Pancreas (tissue), 10 donors: Measurements from ENCODE around the gene ACAA1. TPM values are rescaled to one million over a fixed set of nuclear protein-coding genes. Genes with fewer than 3 reads are reported as not detected.

Experiments
- ATAC-seq, 4 donors: fragments of 200-7000 bp; cut with Tn5 transposase; one replicate each; pipeline versions ENCODE4 v1.8.0 to v1.9.1; 2020; ENCODE audit warnings: mild to moderate bottlenecking in 4 of 4, moderate library complexity in 4 of 4
- DNase-seq, 6 donors: peaks; one replicate each; pipeline ENCODE4 v3.0.0-alpha.2; 2020
- FAIRE-seq: peaks from 2 replicates; lab custom pipeline; 2012; peaks lifted over from hg19 to GRCh38; lab: Jason Lieb, UNC
- H3K27ac ChIP-seq, 4 donors: fragments of 200-600 bp; sonication (generic); 1 replicate in 3 of 4; 2 replicates in 1 of 4; pipeline versions ENCODE4 v1.5.0 to v1.8.0; 2020
- H3K27me3 ChIP-seq, 4 donors: fragments of 200-600 bp; one replicate each; pipeline ENCODE4 v1.8.0; 2021
- H3K36me3 ChIP-seq, 3 donors: fragments of 200-600 bp; sonication (generic) in 1 of 3; one replicate each; pipeline versions ENCODE4 v1.5.0 to v1.8.0; 2020 to 2021
- H3K4me1 ChIP-seq, 3 donors: fragments of 200-600 bp; one replicate each; pipeline ENCODE4 v1.8.0; 2021
- H3K4me3 ChIP-seq, 4 donors: fragments of 200-600 bp; sonication (generic) in 2 of 4; one replicate each; pipeline versions ENCODE4 v1.5.0 to v1.8.0; 2020 to 2021
- H3K9me3 ChIP-seq, 4 donors: fragments of 200-600 bp; one replicate each; pipeline ENCODE4 v1.8.0; 2021
- CTCF ChIP-seq, 4 donors: fragments of 200-600 bp; sonication (generic) in 3 of 4; IDR thresholded peaks; one replicate each; pipeline versions ENCODE4 v1.5.0 to v1.8.0; 2021; ENCODE audit warnings: antibody characterized with exemption in 4 of 4
- WGBS, 2 donors: extraction: QIAGEN DNeasy Blood & Tissue Kit; methylation state at CpG; one replicate each; pipeline ENCODE4 v1.1.7; 2013; 5-methylcytosine and 5-hydroxymethylcytosine counted together
- intact Hi-C, 3 donors: fragments of 100-400 bp; cut with DNase I; formaldehyde crosslinking; loops; one replicate each; pipeline versions ENCODE4 v1.11.1 to v1.14.2; 2022
- polyA plus RNA-seq, 2 donors: library from polyadenylated mRNA; stranded (reverse); fragments of 200-250 nt; gene quantifications; one replicate each; pipeline ENCODE4 v1.2.3, GENCODE V29; 2013
- total RNA-seq, 6 donors: library from RNA; stranded (reverse); fragmentation: NEBNext Ultra II Directional in 4 of 6; extraction: Animal tissue kit (Norgen Biotek cat#: 25700) in 4 of 6; gene quantifications; one replicate each; pipeline versions ENCODE4 v1.2.1 to v1.2.4, GENCODE V29; 2021 to 2023
- donor health status: healthy with polysubstance abuse.
- donor health status: DM: no; HTN: no; CAD: no; lungs with moderate emphysema.
- donor health status: DM: no; HTN: no; CAD: no.
- donor health status: control.
- donor health status: control.
- donor health status: Bipolar disorder and iron deficiency.
- donor health status: DM: yes; HTN: yes; CAD: no.
- donor health status: DM: no; HTN: no; CAD: no.
- donor health status: DM: no; HTN: no; CAD: no.
- donor health status: DM: yes; HTN: yes; CAD: no.

ACAA1 gene
- total RNA-seq (10 to 100 TPM; 44.2 to 66.9 (median 59.0) TPM), polyA plus RNA-seq (100 to 1,000 TPM in 1 of 2 donors, 10 to 100 TPM in 1; 99.3 to 110 TPM)

- peak; percentile 89 to 94 (median 90) for ATAC-seq
- no peak for TF ChIP-seq CTCF (IDR thresholded peaks at IDR 0.05)
- Histone ChIP-seq H3K27me3 (no peaks in the 10 kb centered on the region), H3K9me3 (no peaks in the 10 kb centered on the region), H3K4me1 (peaks cover 25 to 44% (median 38%) of the 10 kb centered on the region in 3 donors), H3K36me3 (peaks cover 0 to 10% (median 10%) of the 10 kb centered on the region in 3 donors), H3K27ac (peak within 1 kb of the TSS; percentile 83 to 96 (median 94)), H3K4me3 (peak within 1 kb of the TSS; percentile 76 to 93 (median 88))
- FAIRE-seq: peak; percentile 89
- WGBS, 2 donors: 0% methylated on average over 52 to 66 of the region's 66 CpGs
- intact Hi-C loops: no loop called here
- peak; percentile 93 to 100 (median 100) for DNase-seq
These were observed at the start of gene ACAA1 for GRCh38 chr3:38136777-38137614. ACAA1 (minus strand) TSS chr3:38137127; CDS start chr3:38137035, 92 bp downstream.

DNA sequence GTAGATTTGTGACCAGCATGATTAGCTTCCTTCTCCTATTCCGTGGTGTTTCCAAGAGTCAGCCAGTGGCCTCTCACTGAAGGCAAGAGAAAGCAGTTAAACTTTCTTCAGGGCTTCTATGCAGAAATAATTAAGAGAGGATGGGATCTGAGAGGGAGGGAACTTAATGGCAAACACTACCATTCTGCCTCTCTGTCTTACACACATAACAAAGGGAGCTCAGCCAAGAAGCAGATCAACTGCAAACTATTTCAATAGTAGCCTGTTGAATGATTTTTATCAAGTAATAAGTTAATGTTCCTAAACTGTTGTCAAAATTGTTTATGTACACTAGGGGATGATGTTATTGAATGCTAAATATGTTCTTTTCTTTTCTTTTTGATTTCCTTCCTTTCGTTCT, 40.3 kb upstream of the ACAA1 start:
- FAIRE-seq (no peak), DNase-seq (no peak), ATAC-seq (no peak)
- peaks cover 0 to 14% (median 5%) of the 10 kb centered on the region in 3 donors for H3K4me1 ChIP-seq
- H3K4me3 ChIP-seq: no peak overlapping the region
- H3K27ac ChIP-seq: no peak overlapping the region
- TF ChIP-seq CTCF (IDR thresholded peaks at IDR 0.05): no peak
- no peaks in the 10 kb centered on the region for H3K36me3 ChIP-seq
- WGBS, 2 donors: 51 to 53% methylated on average over 2 of the region's 2 CpGs
- intact Hi-C loops: no loop called here
- H3K9me3 ChIP-seq: no peaks in the 10 kb centered on the region
- no peaks in the 10 kb centered on the region for H3K27me3 ChIP-seq

DNA sequence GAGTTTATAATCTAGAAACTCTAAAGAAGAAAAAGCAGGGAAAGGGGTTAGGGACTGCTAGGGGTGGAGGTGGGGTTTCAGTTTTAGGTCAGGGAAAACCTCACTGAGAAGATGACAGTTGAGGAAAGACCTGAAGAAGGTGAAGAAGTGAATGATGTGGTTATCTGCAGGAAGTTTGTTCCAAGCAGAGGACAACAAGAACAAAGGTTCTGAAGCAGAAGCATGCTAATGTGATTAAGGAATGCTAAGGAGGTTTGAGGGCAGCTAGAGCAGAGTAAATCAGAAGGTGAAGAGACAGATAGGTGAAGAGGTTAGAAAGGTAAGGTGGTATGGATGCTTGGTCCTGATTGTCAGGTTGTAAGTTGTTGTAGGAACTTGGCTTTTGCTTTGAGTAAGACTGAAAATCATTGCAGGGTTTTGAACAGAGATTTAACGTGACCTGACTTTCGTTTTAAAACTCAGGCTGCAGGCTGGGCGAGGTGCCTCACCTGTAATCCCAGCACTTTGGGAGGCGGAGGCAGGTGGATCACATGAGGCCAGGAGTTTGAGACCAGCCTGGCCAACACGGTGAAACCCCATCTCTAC, 37.0 kb upstream of the ACAA1 start:
- no peak for FAIRE-seq
- no peaks in the 10 kb centered on the region for H3K9me3 ChIP-seq
- no peak for DNase-seq
- no peaks in the 10 kb centered on the region for H3K36me3 ChIP-seq
- WGBS, 2 donors: 83 to 84% methylated on average over 5 of the region's 5 CpGs
- no peak overlapping the region for H3K4me3 ChIP-seq
- no peak for TF ChIP-seq CTCF (IDR thresholded peaks at IDR 0.05)
- H3K4me1 ChIP-seq: peaks cover 0 to 17% (median 5%) of the 10 kb centered on the region in 3 donors
- no peak for ATAC-seq
- H3K27ac ChIP-seq: no peak overlapping the region
- H3K27me3 ChIP-seq: no peaks in the 10 kb centered on the region
- intact Hi-C loops: no loop called here

DNA sequence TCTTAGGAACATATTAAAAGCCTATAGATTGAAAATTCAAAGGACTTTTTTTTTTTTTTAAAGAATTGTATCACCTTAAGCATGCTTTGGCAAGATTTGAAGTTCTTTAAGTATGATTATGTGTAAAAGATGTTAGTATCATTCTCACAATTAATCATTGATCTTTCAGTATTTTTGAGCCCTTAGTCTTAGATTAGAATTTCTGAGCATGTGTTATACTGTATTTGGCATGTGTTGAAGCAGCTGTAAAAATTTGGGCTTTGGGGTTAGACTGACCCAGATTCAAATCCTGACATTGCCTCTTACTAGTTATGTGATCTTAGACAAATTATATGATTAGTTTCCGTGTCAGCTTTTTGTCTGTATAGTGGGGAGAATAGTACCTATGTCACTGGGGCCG, 34.7 kb upstream of the ACAA1 start:
- FAIRE-seq (no peak), ATAC-seq (no peak), DNase-seq (no peak)
- Histone ChIP-seq H3K27me3 (no peaks in the 10 kb centered on the region), H3K36me3 (no peaks in the 10 kb centered on the region), H3K4me3 (no peak overlapping the region), H3K4me1 (peaks cover 5 to 26% (median 7%) of the 10 kb centered on the region in 3 donors), H3K27ac (no peak overlapping the region), H3K9me3 (no peaks in the 10 kb centered on the region)
- intact Hi-C loops: no loop called here
- WGBS, 2 donors: 89% methylated on average over 2 of the region's 2 CpGs
- TF ChIP-seq CTCF (IDR thresholded peaks at IDR 0.05): no peak
